ENCODE results near the gene SEC16A. TPM values are rescaled to one million over a fixed set of nuclear protein-coding genes. Genes with fewer than 3 reads are reported as not detected.

Gene SEC16A
- total and polyA plus RNA-seq, 4 donors: 25.1 to 60.9 (median 45.1) TPM

DNA sequence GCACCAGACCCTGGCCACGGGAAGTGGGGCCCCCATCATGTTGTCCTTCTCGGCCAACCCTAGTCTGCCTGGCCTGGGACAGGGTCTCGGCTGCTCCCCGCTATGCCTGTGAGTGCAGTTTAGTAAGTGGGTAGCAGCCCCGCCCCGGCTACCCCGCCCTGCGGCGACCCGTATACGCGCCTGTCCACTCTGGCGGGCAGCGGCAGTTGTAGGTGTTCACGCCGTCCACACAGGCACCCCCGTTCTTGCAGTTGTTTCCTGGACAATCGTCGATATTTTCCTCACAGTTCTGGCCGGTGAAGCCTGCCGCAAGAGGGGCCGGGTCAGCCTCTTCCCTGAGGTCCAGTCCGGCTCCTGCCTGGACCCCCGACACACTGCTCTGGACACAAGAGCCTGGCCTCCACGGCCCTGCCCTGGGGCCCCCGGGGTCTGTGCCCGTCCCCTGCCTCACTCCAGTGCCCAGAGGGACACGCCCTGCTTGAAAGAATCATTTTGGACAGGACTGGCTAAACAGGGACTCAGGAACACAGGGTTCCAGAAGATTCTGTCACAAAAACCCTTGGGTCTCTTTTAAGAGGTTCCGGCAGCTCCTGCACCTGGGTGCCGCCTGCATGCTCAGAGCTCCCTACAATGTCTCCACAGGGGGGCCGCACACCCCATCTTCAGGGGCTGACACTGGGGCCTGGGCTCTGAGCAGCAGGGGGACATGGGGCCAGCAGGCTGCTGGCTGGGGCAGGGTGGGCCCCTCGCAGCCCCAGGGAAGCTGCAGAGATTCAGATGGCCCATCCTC is 36.6 kb upstream of the SEC16A start:
- peaks cover 97% of the 10 kb centered on the region for H3K36me3 ChIP-seq (ENCODE audit: control insufficient read depth, insufficient read depth, low read length)
- 78% methylated on average over 32 of the region's 32 CpGs for WGBS (ENCODE audit: insufficient coverage)
- no peak for DNase-seq (ENCODE audit: low read depth in 4 of 6, low spot score in 6 of 6)
- no peaks in the 10 kb centered on the region for H3K9me3 ChIP-seq (ENCODE audit: control insufficient read depth, insufficient read depth, low read length)
- H3K27ac ChIP-seq (ENCODE audit: low read depth, low read length): peak overlapping the region; percentile 33
- H3K27me3 ChIP-seq (ENCODE audit: control insufficient read depth, insufficient read depth, low read length): no peaks in the 10 kb centered on the region
- no peak overlapping the region for H3K4me3 ChIP-seq (ENCODE audit: low read depth, low read length)
- peaks cover 98% of the 10 kb centered on the region for H3K4me1 ChIP-seq (ENCODE audit: control insufficient read depth, insufficient read depth, low read length)

DNA sequence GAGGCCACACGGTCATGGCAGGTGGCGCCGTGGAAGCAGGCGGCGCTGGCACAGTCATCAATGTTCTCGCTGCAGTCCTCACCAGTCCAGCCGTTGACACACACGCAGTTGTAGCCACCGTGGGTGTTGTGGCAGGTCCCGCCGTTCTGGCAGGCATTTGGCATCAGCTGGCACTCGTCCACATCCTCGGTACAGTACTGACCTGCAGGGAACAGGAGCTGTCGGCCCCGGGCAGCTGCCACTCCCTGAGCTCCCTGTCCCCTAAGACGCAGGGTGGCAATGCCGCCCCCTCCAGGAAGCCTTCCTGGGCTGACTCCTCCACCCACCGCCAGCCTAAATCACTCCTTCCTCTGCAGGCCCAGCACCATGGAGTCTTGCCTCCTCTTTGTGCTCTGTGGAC is 35.8 kb upstream of the SEC16A start:
- DNase-seq (ENCODE audit: low read depth in 4 of 6, low spot score in 6 of 6): no peak
- H3K36me3 ChIP-seq (ENCODE audit: control insufficient read depth, insufficient read depth, low read length): peaks cover 96% of the 10 kb centered on the region
- no peaks in the 10 kb centered on the region for H3K9me3 ChIP-seq (ENCODE audit: control insufficient read depth, insufficient read depth, low read length)
- peak overlapping the region; percentile 15 for H3K27ac ChIP-seq (ENCODE audit: low read depth, low read length)
- H3K4me3 ChIP-seq (ENCODE audit: low read depth, low read length): no peak overlapping the region
- peaks cover 98% of the 10 kb centered on the region for H3K4me1 ChIP-seq (ENCODE audit: control insufficient read depth, insufficient read depth, low read length)
- no peaks in the 10 kb centered on the region for H3K27me3 ChIP-seq (ENCODE audit: control insufficient read depth, insufficient read depth, low read length)
- WGBS (ENCODE audit: insufficient coverage): 48% methylated on average over 18 of the region's 18 CpGs

DNA sequence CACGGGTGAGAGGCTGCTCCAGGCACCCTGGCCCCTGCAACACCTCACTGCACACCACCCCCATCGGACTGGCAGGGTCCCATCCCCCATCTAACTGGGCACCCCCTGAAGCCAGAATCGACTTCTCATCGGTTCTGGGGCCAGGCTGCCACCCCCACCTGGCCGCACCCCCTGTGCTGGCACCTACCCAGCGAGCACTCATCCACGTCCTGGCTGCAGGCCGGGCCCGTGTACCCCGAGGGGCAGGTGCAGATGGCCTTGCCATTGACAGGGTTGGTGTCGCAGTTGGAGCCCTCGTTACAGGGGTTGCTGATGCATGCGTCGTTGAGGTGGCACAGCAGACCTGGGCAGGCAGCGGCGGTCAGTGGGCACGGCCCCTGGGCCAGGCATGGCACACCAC is 35.1 kb upstream of the SEC16A start:
- WGBS (ENCODE audit: insufficient coverage): 73% methylated on average over 16 of the region's 17 CpGs
- Histone ChIP-seq H3K36me3 (ENCODE audit: control insufficient read depth, insufficient read depth, low read length) (peaks cover 96% of the 10 kb centered on the region), H3K4me1 (ENCODE audit: control insufficient read depth, insufficient read depth, low read length) (peaks cover 98% of the 10 kb centered on the region)

DNA sequence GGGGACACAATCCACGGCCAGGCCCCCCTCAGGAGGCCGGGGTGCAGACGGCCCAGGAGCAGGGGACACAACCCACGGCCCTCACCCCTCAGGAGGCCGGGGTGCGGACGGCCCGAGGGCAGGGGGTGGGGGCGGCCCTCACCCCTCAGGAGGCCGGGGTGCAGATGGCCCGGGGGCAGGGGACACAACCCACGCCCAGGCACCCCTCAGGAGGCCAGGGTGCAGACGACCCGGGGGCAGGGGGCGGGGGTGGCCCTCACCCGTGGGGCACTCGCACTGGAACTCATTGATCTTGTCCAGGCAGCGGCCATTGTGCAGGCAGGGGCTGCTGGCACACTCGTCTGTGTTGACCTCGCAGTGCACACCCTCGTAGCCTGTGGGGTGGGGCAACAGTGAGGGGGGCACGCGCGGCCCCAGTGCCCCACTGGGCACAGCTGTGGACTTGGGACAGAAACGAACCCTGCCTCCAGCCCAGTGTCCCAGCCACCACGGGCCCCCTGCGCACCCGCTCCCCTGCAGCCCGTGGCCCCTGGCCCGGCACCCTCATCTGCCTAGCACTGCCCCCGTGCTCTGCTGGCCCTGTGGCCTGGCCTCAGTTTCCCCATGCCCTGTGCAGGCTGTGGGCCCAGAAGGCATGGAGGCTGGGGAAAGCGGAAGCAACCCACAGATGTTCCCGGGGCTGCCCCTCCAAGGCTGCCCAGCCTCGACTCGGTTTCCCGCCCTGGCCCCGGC is 34.3 kb upstream of the SEC16A start:
- DNase-seq (ENCODE audit: low read depth in 4 of 6, low spot score in 6 of 6): no peak
- H3K4me3 ChIP-seq (ENCODE audit: low read depth, low read length): no peak overlapping the region
- peaks cover 98% of the 10 kb centered on the region for H3K4me1 ChIP-seq (ENCODE audit: control insufficient read depth, insufficient read depth, low read length)
- peak overlapping the region; percentile 79 for H3K27ac ChIP-seq (ENCODE audit: low read depth, low read length)
- no peaks in the 10 kb centered on the region for H3K9me3 ChIP-seq (ENCODE audit: control insufficient read depth, insufficient read depth, low read length)
- WGBS (ENCODE audit: insufficient coverage): 59% methylated on average over 31 of the region's 37 CpGs
- H3K36me3 ChIP-seq (ENCODE audit: control insufficient read depth, insufficient read depth, low read length): peaks cover 95% of the 10 kb centered on the region
- no peaks in the 10 kb centered on the region for H3K27me3 ChIP-seq (ENCODE audit: control insufficient read depth, insufficient read depth, low read length)

More for the DNA sequence above, 35.1 kb upstream of the SEC16A start:
- Histone ChIP-seq H3K9me3 (ENCODE audit: control insufficient read depth, insufficient read depth, low read length) (no peaks in the 10 kb centered on the region), H3K27ac (ENCODE audit: low read depth, low read length) (peak overlapping the region; percentile 15), H3K27me3 (ENCODE audit: control insufficient read depth, insufficient read depth, low read length) (no peaks in the 10 kb centered on the region), H3K4me3 (ENCODE audit: low read depth, low read length) (no peak overlapping the region)
- DNase-seq (ENCODE audit: low read depth in 4 of 6, low spot score in 6 of 6): no peak

DNA sequence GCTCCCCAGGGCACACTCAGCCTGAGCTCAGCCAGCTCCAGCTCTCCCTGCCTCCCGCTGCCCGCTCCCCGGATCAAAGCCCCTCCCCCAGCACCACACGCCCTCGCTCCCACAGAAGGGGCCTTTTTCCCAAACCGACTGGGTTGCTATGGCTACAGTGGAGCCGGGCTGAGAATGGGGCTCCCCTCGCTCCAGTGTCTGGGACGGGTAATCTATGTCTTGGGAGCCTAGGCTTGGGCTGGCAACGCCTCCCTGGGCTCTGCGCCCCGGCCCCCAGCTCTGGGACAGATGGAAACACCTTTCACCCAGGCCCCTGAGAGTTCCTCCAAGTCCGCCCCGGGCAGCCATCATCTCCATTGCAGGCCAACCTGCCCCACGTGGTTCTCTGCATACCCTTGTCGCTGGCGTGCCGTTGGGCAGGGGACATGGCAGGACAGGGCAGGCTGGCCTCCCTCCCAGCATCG is 33.4 kb upstream of the SEC16A start:
- no peak overlapping the region for H3K4me3 ChIP-seq (ENCODE audit: low read depth, low read length)
- peak in 5 of 6 donors; percentile 76 to 95 (median 86) for DNase-seq (ENCODE audit: low read depth in 4 of 6, low spot score in 6 of 6)
- no peaks in the 10 kb centered on the region for H3K9me3 ChIP-seq (ENCODE audit: control insufficient read depth, insufficient read depth, low read length)
- peaks cover 100% of the 10 kb centered on the region for H3K4me1 ChIP-seq (ENCODE audit: control insufficient read depth, insufficient read depth, low read length)
- peaks cover 97% of the 10 kb centered on the region for H3K36me3 ChIP-seq (ENCODE audit: control insufficient read depth, insufficient read depth, low read length)
- 18% methylated on average over 19 of the region's 19 CpGs for WGBS (ENCODE audit: insufficient coverage)
- no peaks in the 10 kb centered on the region for H3K27me3 ChIP-seq (ENCODE audit: control insufficient read depth, insufficient read depth, low read length)
- peak overlapping the region; percentile 79 for H3K27ac ChIP-seq (ENCODE audit: low read depth, low read length)

DNA sequence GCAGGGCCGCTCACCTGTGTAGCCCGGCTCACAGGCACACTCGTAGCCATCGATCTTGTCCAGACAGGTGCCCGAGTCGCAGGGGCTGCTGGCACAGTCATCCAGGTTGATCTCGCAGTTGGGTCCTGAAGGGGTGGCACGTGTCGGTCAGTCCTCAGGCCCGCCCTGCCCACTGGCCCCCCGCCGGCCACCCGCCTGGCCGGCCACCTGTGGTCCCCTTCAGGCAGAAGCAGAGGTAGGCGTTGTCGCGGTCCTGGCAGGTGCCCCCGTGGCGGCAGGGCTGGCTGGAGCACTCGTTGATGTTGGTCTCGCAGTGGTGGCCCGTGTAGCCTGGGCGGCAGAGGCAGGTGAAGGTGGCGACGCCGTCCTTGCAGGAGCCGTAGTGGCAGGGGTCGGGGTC is 32.4 kb upstream of the SEC16A start:
- H3K9me3 ChIP-seq (ENCODE audit: control insufficient read depth, insufficient read depth, low read length): no peaks in the 10 kb centered on the region
- H3K4me1 ChIP-seq (ENCODE audit: control insufficient read depth, insufficient read depth, low read length): peaks cover 100% of the 10 kb centered on the region
- WGBS (ENCODE audit: insufficient coverage): 81% methylated on average over 28 of the region's 28 CpGs
- peak overlapping the region; percentile 79 for H3K27ac ChIP-seq (ENCODE audit: low read depth, low read length)
- H3K36me3 ChIP-seq (ENCODE audit: control insufficient read depth, insufficient read depth, low read length): peaks cover 97% of the 10 kb centered on the region
- no peak overlapping the region for H3K4me3 ChIP-seq (ENCODE audit: low read depth, low read length)
- no peak for DNase-seq (ENCODE audit: low read depth in 4 of 6, low spot score in 6 of 6)
- H3K27me3 ChIP-seq (ENCODE audit: control insufficient read depth, insufficient read depth, low read length): no peaks in the 10 kb centered on the region

DNA sequence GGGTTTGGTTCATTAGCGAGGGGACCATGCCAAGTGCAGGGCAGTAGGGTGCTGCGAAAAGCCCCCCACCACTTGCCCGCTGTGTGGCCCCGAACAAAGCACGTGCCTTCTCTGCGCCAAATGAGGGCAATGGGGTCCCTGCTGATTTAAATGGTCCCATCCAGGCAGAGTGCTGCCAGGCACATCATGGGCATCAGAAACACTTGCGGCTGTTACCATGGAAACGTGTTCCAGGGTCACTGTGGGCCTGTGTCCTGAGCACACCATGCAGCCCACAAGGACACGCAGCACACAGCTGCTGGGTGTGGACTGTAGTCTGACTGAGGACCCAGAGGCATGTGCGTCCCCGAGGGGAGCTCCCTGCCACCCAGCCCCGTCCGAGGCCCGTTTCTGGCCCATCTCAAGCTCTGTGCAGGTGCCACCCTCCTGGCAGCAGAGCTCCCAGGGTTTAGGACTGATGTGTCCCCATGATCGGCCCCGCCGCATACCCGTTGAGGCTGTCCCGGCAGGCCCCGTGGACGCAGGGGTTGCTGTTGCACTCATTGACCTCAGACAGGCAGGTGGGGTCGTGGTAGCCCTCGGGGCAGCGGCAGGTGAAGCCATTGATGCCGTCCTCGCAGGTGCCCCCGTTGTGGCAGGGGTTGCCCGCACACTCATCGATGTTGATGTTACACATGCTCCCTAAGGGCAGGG is 31.3 kb upstream of the SEC16A start:
- H3K27me3 ChIP-seq (ENCODE audit: control insufficient read depth, insufficient read depth, low read length): no peaks in the 10 kb centered on the region
- H3K4me1 ChIP-seq (ENCODE audit: control insufficient read depth, insufficient read depth, low read length): peaks cover 98% of the 10 kb centered on the region
- H3K36me3 ChIP-seq (ENCODE audit: control insufficient read depth, insufficient read depth, low read length): peaks cover 97% of the 10 kb centered on the region
- peak in 2 of 6 donors; percentile 71 to 82 for DNase-seq (ENCODE audit: low read depth in 4 of 6, low spot score in 6 of 6)
- 57% methylated on average over 29 of the region's 29 CpGs for WGBS (ENCODE audit: insufficient coverage)
- H3K9me3 ChIP-seq (ENCODE audit: control insufficient read depth, insufficient read depth, low read length): no peaks in the 10 kb centered on the region
- peak overlapping the region; percentile 40 for H3K27ac ChIP-seq (ENCODE audit: low read depth, low read length)
- no peak overlapping the region for H3K4me3 ChIP-seq (ENCODE audit: low read depth, low read length)

DNA sequence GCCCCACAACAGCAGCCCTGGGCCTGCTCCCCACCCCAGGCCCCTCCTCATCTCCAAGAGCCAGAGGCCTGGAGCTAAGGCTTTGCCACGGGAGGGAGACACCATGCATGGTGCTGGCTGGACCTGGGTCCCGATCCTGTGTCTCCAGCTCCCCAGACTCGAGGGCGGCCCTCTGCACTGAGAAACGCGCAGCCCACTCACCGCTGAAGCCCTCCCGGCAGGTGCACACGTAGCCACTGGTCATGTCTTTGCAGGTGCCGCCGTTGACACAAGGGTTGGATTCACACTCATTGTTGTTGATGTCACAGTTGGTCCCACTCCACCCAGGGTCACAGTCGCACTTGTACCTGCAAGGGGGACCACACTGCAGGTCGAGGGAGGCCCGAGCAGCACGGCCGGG is 30.4 kb upstream of the SEC16A start:
- no peak for DNase-seq (ENCODE audit: low read depth in 4 of 6, low spot score in 6 of 6)
- H3K4me1 ChIP-seq (ENCODE audit: control insufficient read depth, insufficient read depth, low read length): peaks cover 88% of the 10 kb centered on the region
- H3K27me3 ChIP-seq (ENCODE audit: control insufficient read depth, insufficient read depth, low read length): no peaks in the 10 kb centered on the region
- H3K36me3 ChIP-seq (ENCODE audit: control insufficient read depth, insufficient read depth, low read length): peaks cover 97% of the 10 kb centered on the region
- no peak overlapping the region for H3K4me3 ChIP-seq (ENCODE audit: low read depth, low read length)
- H3K9me3 ChIP-seq (ENCODE audit: control insufficient read depth, insufficient read depth, low read length): no peaks in the 10 kb centered on the region
- peak overlapping the region; percentile 69 for H3K27ac ChIP-seq (ENCODE audit: low read depth, low read length)
- 85% methylated on average over 16 of the region's 16 CpGs for WGBS (ENCODE audit: insufficient coverage)

DNA sequence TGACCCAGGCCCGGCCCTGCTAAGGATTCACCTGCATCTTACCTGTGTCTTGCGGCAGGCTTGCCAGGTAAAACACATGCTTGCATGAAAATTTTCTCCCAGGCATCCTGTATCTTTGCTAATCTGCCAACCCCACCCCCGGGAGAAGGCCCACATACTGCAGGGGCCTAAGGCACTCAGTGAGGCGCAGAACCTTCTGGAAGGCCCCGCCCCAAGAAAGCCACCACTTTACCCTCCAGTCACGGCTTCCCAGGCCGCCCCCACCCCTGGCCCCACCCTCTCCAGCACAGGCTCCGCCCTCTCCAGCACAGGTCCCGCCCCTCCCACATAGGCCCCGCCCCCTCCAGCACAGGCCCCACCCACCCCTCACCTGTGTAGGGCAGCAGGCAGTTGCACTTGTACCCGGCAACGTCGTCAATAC is 29.8 kb upstream of the SEC16A start:
- peaks cover 82% of the 10 kb centered on the region for H3K4me1 ChIP-seq (ENCODE audit: control insufficient read depth, insufficient read depth, low read length)
- H3K4me3 ChIP-seq (ENCODE audit: low read depth, low read length): no peak overlapping the region
- H3K36me3 ChIP-seq (ENCODE audit: control insufficient read depth, insufficient read depth, low read length): peaks cover 97% of the 10 kb centered on the region
- peak in 1 of 6 donors; percentile 34 for DNase-seq (ENCODE audit: low read depth in 4 of 6, low spot score in 6 of 6)
- H3K27ac ChIP-seq (ENCODE audit: low read depth, low read length): peak overlapping the region; percentile 96
- WGBS (ENCODE audit: insufficient coverage): 37% methylated on average over 3 of the region's 13 CpGs
- H3K27me3 ChIP-seq (ENCODE audit: control insufficient read depth, insufficient read depth, low read length): no peaks in the 10 kb centered on the region
- no peaks in the 10 kb centered on the region for H3K9me3 ChIP-seq (ENCODE audit: control insufficient read depth, insufficient read depth, low read length)

All from spinal cord (tissue), 10 donors.